ENCODE measurements around the gene TMEM61.

DNA sequence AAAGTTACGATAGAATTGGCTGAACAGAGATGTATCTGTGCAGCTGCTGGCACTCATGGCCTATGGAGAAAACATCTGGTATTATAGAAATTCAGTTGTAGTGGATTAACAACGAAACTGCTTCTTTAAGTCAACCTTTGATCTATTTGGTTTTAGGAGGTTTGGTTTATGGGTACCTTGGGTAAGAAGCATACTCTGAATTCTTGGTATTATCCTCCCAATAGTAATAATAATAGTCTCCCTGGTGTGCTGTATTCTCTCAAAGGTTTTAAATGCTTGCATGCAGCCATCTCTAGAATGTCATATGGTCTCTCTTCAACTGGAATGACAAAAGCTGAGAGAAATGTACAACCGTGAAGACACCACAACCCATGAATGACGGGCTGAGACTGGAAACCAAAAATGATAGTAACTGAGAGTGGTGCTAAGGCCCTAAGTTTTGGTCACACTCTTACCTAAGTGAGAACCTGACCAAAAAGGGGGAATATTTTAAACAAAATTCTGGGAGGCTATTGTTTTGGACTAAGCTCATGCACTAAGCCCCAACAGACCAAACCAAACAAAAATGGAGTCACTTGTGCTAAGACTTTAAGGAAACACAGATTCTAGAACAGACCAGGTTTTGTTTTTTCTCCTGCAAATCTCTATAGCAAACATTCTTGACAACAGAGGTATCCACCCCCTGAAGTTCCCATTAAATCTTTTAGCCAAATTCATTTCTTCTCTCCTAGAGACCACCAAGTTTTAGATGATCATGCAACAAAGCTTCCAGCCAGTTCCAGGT lies 17.6 kb upstream of the TMEM61 start:
- TF ChIP-seq, protein P1, sequence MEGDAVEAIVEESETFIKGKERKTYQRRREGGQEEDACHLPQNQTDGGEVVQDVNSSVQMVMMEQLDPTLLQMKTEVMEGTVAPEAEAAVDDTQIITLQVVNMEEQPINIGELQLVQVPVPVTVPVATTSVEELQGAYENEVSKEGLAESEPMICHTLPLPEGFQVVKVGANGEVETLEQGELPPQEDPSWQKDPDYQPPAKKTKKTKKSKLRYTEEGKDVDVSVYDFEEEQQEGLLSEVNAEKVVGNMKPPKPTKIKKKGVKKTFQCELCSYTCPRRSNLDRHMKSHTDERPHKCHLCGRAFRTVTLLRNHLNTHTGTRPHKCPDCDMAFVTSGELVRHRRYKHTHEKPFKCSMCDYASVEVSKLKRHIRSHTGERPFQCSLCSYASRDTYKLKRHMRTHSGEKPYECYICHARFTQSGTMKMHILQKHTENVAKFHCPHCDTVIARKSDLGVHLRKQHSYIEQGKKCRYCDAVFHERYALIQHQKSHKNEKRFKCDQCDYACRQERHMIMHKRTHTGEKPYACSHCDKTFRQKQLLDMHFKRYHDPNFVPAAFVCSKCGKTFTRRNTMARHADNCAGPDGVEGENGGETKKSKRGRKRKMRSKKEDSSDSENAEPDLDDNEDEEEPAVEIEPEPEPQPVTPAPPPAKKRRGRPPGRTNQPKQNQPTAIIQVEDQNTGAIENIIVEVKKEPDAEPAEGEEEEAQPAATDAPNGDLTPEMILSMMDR (conservative IDR thresholded peaks at IDR 0.05; ENCODE audit: low read depth, low read length) = no peak
- no peak for TF ChIP-seq EZH2phosphoT487 (IDR thresholded peaks at IDR 0.05; ENCODE audit: borderline replicate concordance, low read length)

Measured in PC-3 (cell line).